Spleen (tissue), 11 donors: ENCODE results near the gene SH3RF3. TPM values are rescaled to one million over a fixed set of nuclear protein-coding genes. Genes with fewer than 3 reads are reported as not detected.

Source experiments
- DNase-seq: peaks from one replicate; pipeline ENCODE4 v3.0.0-alpha.2; 2020
- H3K27ac ChIP-seq, 8 donors: fragments of 200-600 bp; sonication (generic) in 7 of 8; 1 replicate in 4 of 8; 2 replicates in 4 of 8; pipeline versions ENCODE4 v1.5.0 to v1.8.0; 2016 to 2021; ENCODE audit warnings: inconsistent platforms in 4 of 8, mild to moderate bottlenecking in 4 of 8, moderate library complexity in 1 of 8
- H3K27me3 ChIP-seq, 7 donors: fragments of 200-600 bp; sonication (generic) in 6 of 7; replicated peaks in 1 of 7; 1 replicate in 4 of 7; 2 replicates in 3 of 7; pipeline versions ENCODE4 v1.5.0 to v1.8.0; 2016 to 2021; ENCODE audit warnings: inconsistent platforms in 3 of 7, mild to moderate bottlenecking in 1 of 7
- H3K36me3 ChIP-seq, 6 donors: fragments of 200-600 bp; sonication (generic) in 5 of 6; 1 replicate in 4 of 6; 2 replicates in 2 of 6; pipeline versions ENCODE4 v1.5.0 to v1.8.0; 2016 to 2021; ENCODE audit warnings: inconsistent platforms in 2 of 6
- H3K4me1 ChIP-seq, 6 donors: fragments of 200-600 bp; sonication (generic) in 5 of 6; 1 replicate in 3 of 6; 2 replicates in 3 of 6; pipeline versions ENCODE4 v1.5.0 to v1.8.0; 2016 to 2021; ENCODE audit warnings: inconsistent platforms in 3 of 6
- H3K4me3 ChIP-seq, 8 donors: fragments of 200-600 bp; sonication (generic) in 7 of 8; 1 replicate in 4 of 8; 2 replicates in 4 of 8; pipeline versions ENCODE4 v1.5.0 to v1.8.0; 2016 to 2021; ENCODE audit warnings: inconsistent platforms in 4 of 8, mild to moderate bottlenecking in 4 of 8, moderate library complexity in 2 of 8
- H3K9me3 ChIP-seq, 8 donors: fragments of 200-600 bp; sonication (generic) in 7 of 8; 1 replicate in 4 of 8; 2 replicates in 4 of 8; pipeline versions ENCODE4 v1.5.0 to v1.8.0; 2016 to 2021; ENCODE audit warnings: inconsistent platforms in 4 of 8
- POLR2A ChIP-seq, 3 donors: fragments of 450-650 bp; IDR thresholded peaks; one replicate each; pipeline ENCODE4 v1.5.1; 2017; ENCODE audit warnings: antibody characterized with exemption in 3 of 3, mild to moderate bottlenecking in 1 of 3
- POLR2AphosphoS5 ChIP-seq, 3 donors: sonication (generic); formaldehyde crosslinking; IDR thresholded peaks; one replicate each; pipeline ENCODE4 v1.5.1; 2017; ENCODE audit warnings: antibody characterized with exemption in 3 of 3
- WGBS, 5 donors: extraction: QIAGEN DNeasy Blood & Tissue Kit in 3 of 5; methylation state at CpG; one replicate each; pipeline versions ENCODE4 v1.1.5 to v1.1.7; 2013 to 2018; 5-methylcytosine and 5-hydroxymethylcytosine counted together
- intact Hi-C: fragments of 100-400 bp; cut with DNase I; formaldehyde crosslinking; loops from one replicate; pipeline ENCODE4 v1.15.0; 2023; ENCODE audit warnings: low total_unique reads
- polyA plus RNA-seq, 3 donors: library from polyadenylated mRNA; stranded (reverse); fragments of 200-250 nt; gene quantifications; one replicate each; pipeline ENCODE4 v1.2.1, GENCODE V29; 2013
- total RNA-seq, 7 donors: library from RNA; depleted of rRNA in 3 of 7; stranded (reverse); fragments of >200 nt in 3 of 7; fragmentation: NEBNext Ultra II Directional in 4 of 7; extraction: Animal tissue kit (Norgen Biotek cat#: 25700) in 4 of 7; gene quantifications; one replicate each; pipeline versions ENCODE4 v1.1.0 to v1.2.1, GENCODE V29; 2016 to 2021
- TF ChIP-seq, protein P1 (sequence below), 11 experiments: fragments of 200-600 bp in 7 of 11; fragments of 450-650 bp in 4 of 11; sonication (generic) in 4 of 11; IDR thresholded peaks in 8 of 11; conservative IDR thresholded peaks in 3 of 11; 1 replicate in 7 of 11; 2 replicates in 4 of 11; pipeline versions ENCODE4 v1.4.0 to v1.8.0; 2016 to 2021; ENCODE audit warnings: antibody characterized with exemption in 11 of 11, inconsistent platforms in 4 of 11, mild to moderate bottlenecking in 1 of 11
- donor health status: healthy with polysubstance abuse.
- donor health status: DM: no; HTN: no; CAD: no; lungs with moderate emphysema.
- donor health status: DM: no; HTN: no; CAD: no.
- donor health status: Bipolar disorder and iron deficiency.
- donor health status: healthy.
- donor health status: DM: no; HTN: no; CAD: no.
- donor health status: DM: yes; HTN: yes; CAD: no.

Gene SH3RF3
- total and polyA plus RNA-seq, 10 donors, result 1.3 to 7.6 (median 4.7) TPM

- WGBS, 5 donors, result 87 to 98% (median 94%) methylated on average over 4 of the region's 4 CpGs
- TF ChIP-seq POLR2AphosphoS5 (IDR thresholded peaks at IDR 0.05) (no peak), POLR2A (IDR thresholded peaks at IDR 0.05) (no peak)
- intact Hi-C loops, result no loop called here
- no peaks in the 10 kb centered on the region for H3K27me3 ChIP-seq
- no peak overlapping the region for H3K27ac ChIP-seq
- no peaks in the 10 kb centered on the region for H3K4me1 ChIP-seq
- no peaks in the 10 kb centered on the region for H3K9me3 ChIP-seq
- peak; percentile 32 for DNase-seq
- peaks cover 0 to 6% (median 0%) of the 10 kb centered on the region in 6 donors for H3K36me3 ChIP-seq
- H3K4me3 ChIP-seq, result no peak overlapping the region
Observed at GRCh38 chr2:109460553-109461324, 331.7 kb downstream of the SH3RF3 start.

- WGBS, 5 donors, result 73 to 94% (median 76%) methylated on average over 6 of the region's 6 CpGs
- H3K27ac ChIP-seq, result no peak overlapping the region
- peak; percentile 36 for DNase-seq
- TF ChIP-seq POLR2A (IDR thresholded peaks at IDR 0.05), result no peak
- TF ChIP-seq, protein P1, sequence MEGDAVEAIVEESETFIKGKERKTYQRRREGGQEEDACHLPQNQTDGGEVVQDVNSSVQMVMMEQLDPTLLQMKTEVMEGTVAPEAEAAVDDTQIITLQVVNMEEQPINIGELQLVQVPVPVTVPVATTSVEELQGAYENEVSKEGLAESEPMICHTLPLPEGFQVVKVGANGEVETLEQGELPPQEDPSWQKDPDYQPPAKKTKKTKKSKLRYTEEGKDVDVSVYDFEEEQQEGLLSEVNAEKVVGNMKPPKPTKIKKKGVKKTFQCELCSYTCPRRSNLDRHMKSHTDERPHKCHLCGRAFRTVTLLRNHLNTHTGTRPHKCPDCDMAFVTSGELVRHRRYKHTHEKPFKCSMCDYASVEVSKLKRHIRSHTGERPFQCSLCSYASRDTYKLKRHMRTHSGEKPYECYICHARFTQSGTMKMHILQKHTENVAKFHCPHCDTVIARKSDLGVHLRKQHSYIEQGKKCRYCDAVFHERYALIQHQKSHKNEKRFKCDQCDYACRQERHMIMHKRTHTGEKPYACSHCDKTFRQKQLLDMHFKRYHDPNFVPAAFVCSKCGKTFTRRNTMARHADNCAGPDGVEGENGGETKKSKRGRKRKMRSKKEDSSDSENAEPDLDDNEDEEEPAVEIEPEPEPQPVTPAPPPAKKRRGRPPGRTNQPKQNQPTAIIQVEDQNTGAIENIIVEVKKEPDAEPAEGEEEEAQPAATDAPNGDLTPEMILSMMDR (IDR thresholded peaks at IDR 0.05 in 8 of 11, conservative IDR thresholded peaks at IDR 0.05 in 3 of 11), result no peak
- TF ChIP-seq POLR2AphosphoS5 (IDR thresholded peaks at IDR 0.05), result no peak
- H3K4me1 ChIP-seq, result no peaks in the 10 kb centered on the region
- H3K9me3 ChIP-seq, result no peaks in the 10 kb centered on the region
- no peaks in the 10 kb centered on the region for H3K36me3 ChIP-seq
- intact Hi-C loops, result no loop called here
- H3K27me3 ChIP-seq, result no peaks in the 10 kb centered on the region
- no peak overlapping the region for H3K4me3 ChIP-seq
Observed at GRCh38 chr2:109463236-109463635, 334.2 kb downstream of the SH3RF3 start.

DNA sequence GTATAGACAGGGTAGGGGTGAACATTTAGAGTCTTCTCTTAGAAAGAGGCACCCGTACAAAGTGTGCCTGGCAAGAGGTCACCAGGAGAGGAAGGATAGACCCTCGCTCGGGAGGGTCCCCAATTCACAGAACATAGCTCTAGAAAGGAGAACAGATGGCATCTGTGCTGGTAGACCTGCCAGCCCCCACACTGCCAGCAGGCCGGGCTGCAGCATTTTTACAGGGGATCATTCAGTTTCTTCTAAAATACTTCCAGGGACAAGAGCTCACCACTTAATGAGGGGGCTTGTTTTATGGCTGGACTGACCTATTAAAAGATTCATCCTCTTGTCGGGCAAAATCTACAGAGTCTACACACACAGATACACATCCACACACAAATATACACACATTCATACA lies 334.9 kb downstream of the SH3RF3 start:
- Histone ChIP-seq H3K9me3 (no peaks in the 10 kb centered on the region), H3K27ac (no peak overlapping the region), H3K4me1 (no peaks in the 10 kb centered on the region), H3K36me3 (no peaks in the 10 kb centered on the region), H3K4me3 (no peak overlapping the region), H3K27me3 (no peaks in the 10 kb centered on the region)
- intact Hi-C loops, result no loop called here
- peak; percentile 4 for DNase-seq
- 89 to 98% (median 94%) methylated on average over 5 of the region's 5 CpGs for WGBS, 5 donors
- TF ChIP-seq POLR2A (IDR thresholded peaks at IDR 0.05) (no peak), POLR2AphosphoS5 (IDR thresholded peaks at IDR 0.05) (no peak)
- TF ChIP-seq, protein P1 (IDR thresholded peaks at IDR 0.05 in 8 of 11, conservative IDR thresholded peaks at IDR 0.05 in 3 of 11), result no peak

- Histone ChIP-seq H3K4me1 (peaks cover 0 to 5% (median under 1%) of the 10 kb centered on the region in 6 donors), H3K9me3 (no peaks in the 10 kb centered on the region), H3K27me3 (no peaks in the 10 kb centered on the region), H3K36me3 (no peaks in the 10 kb centered on the region), H3K27ac (no peak overlapping the region), H3K4me3 (no peak overlapping the region)
- TF ChIP-seq, protein P1 (IDR thresholded peaks at IDR 0.05 in 8 of 11, conservative IDR thresholded peaks at IDR 0.05 in 3 of 11), result no peak
- TF ChIP-seq POLR2AphosphoS5 (IDR thresholded peaks at IDR 0.05) (no peak), POLR2A (IDR thresholded peaks at IDR 0.05) (no peak)
- intact Hi-C loops, result no loop called here
- DNase-seq, result peak; percentile 32
- WGBS, 5 donors, result 86 to 95% (median 94%) methylated on average over 8 of the region's 8 CpGs
Observed at GRCh38 chr2:109466674-109467575, 337.9 kb downstream of the SH3RF3 start.
